ENCODE data around the gene PDGFC. TPM values are rescaled to one million over a fixed set of nuclear protein-coding genes. Genes with fewer than 3 reads are reported as not detected.

Gene PDGFC
- total RNA-seq, 1 donor from 2014 or later: 39.9 TPM

DNA sequence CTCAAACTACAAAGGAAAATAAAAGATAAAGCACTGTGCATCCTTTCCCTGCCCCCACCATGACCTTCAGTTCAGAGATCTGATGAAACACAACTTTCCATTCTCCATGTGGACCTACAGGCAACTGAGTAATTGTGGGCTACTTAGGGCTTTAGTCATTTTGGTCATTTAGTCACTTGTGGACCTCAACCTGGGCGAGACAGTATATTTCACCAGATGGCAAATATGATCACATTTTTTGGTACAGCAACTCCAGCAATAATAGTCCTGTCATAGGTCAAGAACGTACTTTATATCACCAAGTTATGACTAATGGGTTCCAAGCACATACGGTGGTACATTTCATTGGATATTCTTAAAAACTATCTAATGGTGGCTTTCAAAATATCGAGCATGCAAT is 141.2 kb downstream of the PDGFC start:
- TF ChIP-seq CTCF (conservative IDR thresholded peaks at IDR 0.05): no peak
- H3K4me1 Mint-ChIP-seq (ENCODE audit: unreplicated experiment): no peaks in the 10 kb centered on the region
- H3K27me3 Mint-ChIP-seq: no peaks in the 10 kb centered on the region
- H3K36me3 Mint-ChIP-seq: peaks cover 7% of the 10 kb centered on the region
- H3K9me3 Mint-ChIP-seq: no peaks in the 10 kb centered on the region
- no peak for DNase-seq (ENCODE audit: extremely low spot score, unreplicated experiment)
- H3K4me3 Mint-ChIP-seq: no peak overlapping the region
- H3K27ac Mint-ChIP-seq: no peak overlapping the region

DNA sequence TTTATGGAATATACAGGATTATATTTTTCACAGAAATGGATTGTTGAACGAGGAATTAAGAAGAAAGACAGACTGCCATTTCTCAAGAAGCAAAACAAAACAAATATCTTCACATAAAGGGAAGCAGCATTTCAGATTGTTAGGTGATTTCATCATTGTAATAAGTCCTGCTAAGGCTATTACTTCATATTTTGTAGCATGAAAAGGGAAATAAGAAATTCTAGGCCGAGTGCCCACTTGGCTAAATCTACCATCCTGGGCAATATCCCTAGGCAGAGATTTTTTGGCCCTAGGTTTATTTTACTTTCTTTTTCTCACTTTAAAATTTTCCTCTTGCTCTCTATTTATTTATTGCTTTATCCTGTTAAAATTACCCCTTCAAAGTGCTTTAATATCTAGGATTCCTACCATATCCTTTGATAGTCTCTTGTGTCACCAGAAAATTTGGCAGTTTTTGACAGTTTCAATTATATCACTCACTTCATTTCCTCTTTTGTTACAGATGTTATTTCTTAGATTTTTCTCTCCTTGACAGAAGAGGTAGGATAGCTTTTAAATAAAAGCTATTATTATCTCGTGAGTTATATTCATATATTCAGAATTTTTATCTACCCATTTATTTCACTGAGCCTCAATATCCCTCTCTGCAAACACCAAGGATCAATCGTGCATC is 142.3 kb downstream of the PDGFC start:
- no peak for TF ChIP-seq CTCF (conservative IDR thresholded peaks at IDR 0.05)
- no peaks in the 10 kb centered on the region for H3K27me3 Mint-ChIP-seq
- no peak for DNase-seq (ENCODE audit: extremely low spot score, unreplicated experiment)
- no peaks in the 10 kb centered on the region for H3K4me1 Mint-ChIP-seq (ENCODE audit: unreplicated experiment)
- no peak overlapping the region for H3K27ac Mint-ChIP-seq
- H3K36me3 Mint-ChIP-seq: peaks cover 6% of the 10 kb centered on the region
- H3K9me3 Mint-ChIP-seq: no peaks in the 10 kb centered on the region
- no peak overlapping the region for H3K4me3 Mint-ChIP-seq

GRCh38 chr4:156827519-156827918 is 144.1 kb downstream of the PDGFC start:
- no peak for DNase-seq (ENCODE audit: extremely low spot score, unreplicated experiment)
- Mint-ChIP-seq H3K27ac (no peak overlapping the region), H3K4me1 (ENCODE audit: unreplicated experiment) (no peaks in the 10 kb centered on the region), H3K27me3 (no peaks in the 10 kb centered on the region), H3K9me3 (no peaks in the 10 kb centered on the region), H3K36me3 (no peaks in the 10 kb centered on the region), H3K4me3 (no peak overlapping the region)
- no peak for TF ChIP-seq CTCF (conservative IDR thresholded peaks at IDR 0.05)

DNA sequence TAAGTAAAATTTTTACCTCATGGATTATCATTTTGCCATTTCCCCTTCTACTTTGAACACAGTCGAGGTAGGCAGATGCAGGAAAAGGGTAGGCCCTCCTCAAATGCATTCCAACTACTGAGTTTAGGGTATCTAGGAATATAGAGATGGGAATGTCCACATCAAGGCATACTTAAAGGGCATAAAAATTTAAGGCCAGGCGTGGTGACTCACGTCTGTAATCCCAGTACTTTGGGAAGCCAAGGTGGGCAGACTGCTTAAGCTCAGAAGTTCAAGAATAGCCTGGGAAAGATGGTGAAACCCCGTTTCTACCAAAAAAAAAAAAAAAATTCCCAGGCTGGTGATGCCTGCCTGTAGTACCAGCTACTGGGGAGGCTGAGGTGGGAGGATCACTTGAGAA is 146.5 kb downstream of the PDGFC start:
- Mint-ChIP-seq H3K4me1 (ENCODE audit: unreplicated experiment) (no peaks in the 10 kb centered on the region), H3K27ac (no peak overlapping the region), H3K36me3 (no peaks in the 10 kb centered on the region), H3K4me3 (no peak overlapping the region), H3K27me3 (no peaks in the 10 kb centered on the region), H3K9me3 (no peaks in the 10 kb centered on the region)
- TF ChIP-seq CTCF (conservative IDR thresholded peaks at IDR 0.05): no peak
- no peak for DNase-seq (ENCODE audit: extremely low spot score, unreplicated experiment)

DNA sequence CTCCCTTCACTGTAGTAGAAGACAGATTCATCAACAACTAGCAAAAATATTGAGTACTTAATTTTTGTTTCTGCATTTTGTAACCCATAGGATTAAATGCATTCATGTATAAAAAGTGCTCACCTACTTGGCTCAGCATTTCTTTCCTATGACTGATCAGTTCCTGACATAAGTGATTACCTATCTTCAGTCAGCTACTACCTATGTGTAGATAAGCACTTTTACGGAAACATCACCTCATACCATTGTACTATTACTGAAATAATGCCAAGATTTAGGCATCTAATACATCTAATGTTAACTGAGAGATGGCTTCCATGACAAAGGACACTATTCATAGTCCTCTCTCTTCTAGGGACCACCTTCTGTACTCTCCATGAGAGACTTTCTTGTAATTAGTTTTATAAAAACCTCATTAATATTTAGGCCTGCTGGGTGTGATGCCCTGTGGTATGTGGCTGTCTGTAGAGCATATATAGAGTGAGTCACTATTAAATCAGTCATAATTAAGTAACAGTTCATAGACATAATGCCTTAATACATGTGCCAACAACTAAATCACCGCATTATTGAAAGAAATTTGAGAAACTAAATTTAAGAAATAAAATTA is 147.0 kb downstream of the PDGFC start:
- no peaks in the 10 kb centered on the region for H3K27me3 Mint-ChIP-seq
- no peak for DNase-seq (ENCODE audit: extremely low spot score, unreplicated experiment)
- H3K4me1 Mint-ChIP-seq (ENCODE audit: unreplicated experiment): no peaks in the 10 kb centered on the region
- H3K36me3 Mint-ChIP-seq: peaks cover 3% of the 10 kb centered on the region
- H3K9me3 Mint-ChIP-seq: peaks cover 5% of the 10 kb centered on the region
- TF ChIP-seq CTCF (conservative IDR thresholded peaks at IDR 0.05): no peak
- H3K27ac Mint-ChIP-seq: no peak overlapping the region
- H3K4me3 Mint-ChIP-seq: no peak overlapping the region
